HepG2 (cell line): ENCODE data around the gene ADAMTS16. TPM values are rescaled to one million over a fixed set of nuclear protein-coding genes. Genes with fewer than 3 reads are reported as not detected.
A peak's percentile ranks its signal among the peaks of the same experiment; 100 is the strongest.

Experiments used
- ATAC-seq: fragments of 200-7000 bp; cut with Tn5 transposase; 3 replicates; pipeline ENCODE4 v1.9.1; 2020; ENCODE audit warnings: mild to moderate bottlenecking, moderate library complexity
- BruUV-seq: library from RNA; stranded (reverse); fragments of 400-500 nt; replicated peaks from 2 replicates; lab custom pipeline; 2021; lab: Mats Ljungman, UMichigan
- CTCF ChIA-PET: fragments of 300-600 bp; formaldehyde crosslinking; extraction: SDS; loops from one replicate; lab custom pipeline; 2021; ENCODE audit warnings: low total read pairs, inconsistent platforms, low intra/inter-chr PET ratio; lab: Yijun Ruan, JAX
- POLR2A ChIA-PET: fragments of 350-600 bp; sonication (Branson Sonifier 250); formaldehyde crosslinking; loops from one replicate; lab custom pipeline; 2020; ENCODE audit warnings: antibody characterized with exemption, inconsistent platforms; lab: Yijun Ruan, JAX
- DNase-seq: peaks from one replicate; pipeline ENCODE4 v3.0.0-alpha.2; 2015; ENCODE audit warnings: low spot score
- FAIRE-seq: peaks from 3 replicates; lab custom pipeline; 2011; peaks lifted over from hg19 to GRCh38; lab: Jason Lieb, UNC
- H2AFZ ChIP-seq: one replicate; pipeline ENCODE4 v1.6.1; 2011; ENCODE audit warnings: low read length, inconsistent platforms
- H3K27ac ChIP-seq: fragments of 300-600 bp; 3 replicates; pipeline ENCODE4 v1.8.0; 2011; ENCODE audit warnings: mixed run types, mild to moderate bottlenecking, mixed read lengths, low read length, inconsistent platforms; ENCODE audit not compliant: insufficient read depth; ENCODE audit errors: extremely low read length
- H3K27me3 ChIP-seq, 2 experiments: fragments of 200-600 bp in 1 of 2; 2 replicates in 1 of 2; 3 replicates in 1 of 2; pipeline versions ENCODE4 v1.6.0 to v1.8.0; 2011; ENCODE audit warnings: low read length in 2 of 2, mild to moderate bottlenecking in 2 of 2, moderate library complexity in 2 of 2, inconsistent platforms in 1 of 2; ENCODE audit not compliant: insufficient read depth in 2 of 2, control insufficient read depth in 1 of 2
- H3K36me3 ChIP-seq, 2 experiments: fragments of 200-600 bp in 1 of 2; replicated peaks in 1 of 2; 2 replicates in 1 of 2; 3 replicates in 1 of 2; pipeline versions ENCODE4 v1.5.1 to v1.8.0; 2011; ENCODE audit warnings: low read length in 2 of 2, inconsistent platforms in 1 of 2; ENCODE audit not compliant: insufficient read depth in 2 of 2, control insufficient read depth in 1 of 2
- H3K4me1 ChIP-seq: 2 replicates; pipeline ENCODE4 v1.5.1; 2012; ENCODE audit warnings: low read length, inconsistent platforms; ENCODE audit not compliant: insufficient read depth
- H3K4me2 ChIP-seq: 2 replicates; pipeline ENCODE4 v1.6.0; 2011; ENCODE audit warnings: low read depth, low read length, inconsistent platforms
- H3K4me3 ChIP-seq, 3 experiments: fragments of 200-600 bp in 1 of 3; sonication (generic), shearing (Covaris generic) in 1 of 3; replicated peaks in 1 of 3; 2 replicates each; pipeline ENCODE4 v1.5.1; 2011 to 2016; ENCODE audit warnings: low read length in 3 of 3, inconsistent platforms in 2 of 3, low read depth in 2 of 3, mild to moderate bottlenecking in 2 of 3, control low read depth in 1 of 3, mixed read lengths in 1 of 3; ENCODE audit not compliant: insufficient read depth in 1 of 3
- H3K79me2 ChIP-seq: one replicate; pipeline ENCODE4 v1.6.1; 2011; ENCODE audit warnings: low read length, inconsistent platforms; ENCODE audit not compliant: insufficient read depth
- H3K9ac ChIP-seq: 2 replicates; pipeline ENCODE4 v1.6.0; 2011; ENCODE audit warnings: mild to moderate bottlenecking, low read depth, low read length, inconsistent platforms; ENCODE audit not compliant: insufficient read depth
- H3K9me3 ChIP-seq: 2 replicates; pipeline ENCODE4 v1.5.1; 2012; ENCODE audit warnings: mild to moderate bottlenecking, low read length
- H4K20me1 ChIP-seq: 2 replicates; pipeline ENCODE4 v1.6.0; 2011; ENCODE audit warnings: inconsistent platforms, mild to moderate bottlenecking, low read length, moderate library complexity; ENCODE audit not compliant: insufficient read depth
- MAFK ChIP-seq, 2 experiments: IDR thresholded peaks in 1 of 2; conservative IDR thresholded peaks in 1 of 2; 2 replicates each; pipeline ENCODE4 v1.6.1; 2011; ENCODE audit warnings: improper control_type of control experiment in 2 of 2, low read length in 2 of 2
- PATZ1 ChIP-seq: sonication (generic); formaldehyde crosslinking; IDR thresholded peaks from 2 replicates; pipeline ENCODE4 v1.4.0; 2020; ENCODE audit warnings: missing genetic modification reagents
- ZNF772 ChIP-seq: sonication (generic); formaldehyde crosslinking; IDR thresholded peaks from 2 replicates; pipeline ENCODE4 v1.5.0; 2020; ENCODE audit warnings: mild to moderate bottlenecking, missing genetic modification reagents
- WGBS: methylation state at CpG from one replicate; pipeline ENCODE4 v1.1.6; 2017; ENCODE audit warnings: low lambda C conversion rate; 5-methylcytosine and 5-hydroxymethylcytosine counted together
- in situ Hi-C: cut with HindIII; loops from 2 replicates; pipeline ENCODE4 v1.10.0; 2017; ENCODE audit warnings: low pct_unique_long_range_greater_than_20kb; ENCODE audit not compliant: extremely low pct_ligation_motif_present
- intact Hi-C: fragments of 100-400 bp; cut with micrococcal nuclease; formaldehyde crosslinking; loops from one replicate; pipeline ENCODE4 v1.10.0; 2022; ENCODE audit not compliant: unreplicated experiment
- polyA plus RNA-seq, 8 experiments: library from polyadenylated mRNA; depleted of rRNA in 3 of 8; stranded (reverse) in 7 of 8; unstranded in 1 of 8; fragments of >200 nt; fragmentation: Illumina TruSeq in 4 of 8; extraction: Trizol in 4 of 8; gene quantifications; 2 replicates each; pipeline versions ENCODE4 v1.2.1 to v1.2.3, GENCODE V29; 2011 to 2016; ENCODE audit warnings: low read depth in 4 of 8, missing spikeins in 1 of 8, mixed read lengths in 1 of 8; ENCODE audit not compliant: insufficient read depth in 1 of 8
- total RNA-seq, 5 experiments: library from RNA; depleted of rRNA; stranded (reverse); fragments of >200 nt; fragmentation: Illumina TruSeq; extraction: Trizol; gene quantifications; 2 replicates each; pipeline ENCODE4 v1.2.3, GENCODE V29; 2016; ENCODE audit warnings: low read depth in 1 of 5
- TF ChIP-seq, protein P1 (sequence below): sonication (generic); formaldehyde crosslinking; IDR thresholded peaks from 2 replicates; pipeline ENCODE4 v1.4.0; 2020; ENCODE audit warnings: missing genetic modification reagents
- TF ChIP-seq, protein P2 (sequence below): sonication (generic); formaldehyde crosslinking; IDR thresholded peaks from 2 replicates; pipeline ENCODE4 v1.4.0; 2020; ENCODE audit warnings: missing genetic modification reagents

The ADAMTS16 gene
- total and polyA plus RNA-seq, 2 of the 13 experiments (the other 11 are each of a cell fraction or from before 2014, with no cell fraction given): 0.02 to 0.03 TPM

GRCh38 chr5:5315068-5315980 lies 175.2 kb downstream of the ADAMTS16 start:
- FAIRE-seq: no peak
- in situ Hi-C loops: no loop called here
- POLR2A ChIA-PET: no interaction called here

More at GRCh38 chr5:5315068-5315980, 175.2 kb downstream of the ADAMTS16 start:
- peaks cover 0 to 3% of the 10 kb centered on the region in 2 experiments; a peak in 2 of 5 replicates for H3K27me3 ChIP-seq
- H3K36me3 ChIP-seq: no peaks in the 10 kb centered on the region
- H3K79me2 ChIP-seq: no peaks in the 10 kb centered on the region
- no peak for DNase-seq
- no peak overlapping the region for H2AFZ ChIP-seq
- H3K27ac ChIP-seq: no peak overlapping the region
- CTCF ChIA-PET: no interaction called here
- H4K20me1 ChIP-seq: no peaks in the 10 kb centered on the region
- ATAC-seq: no peak
- no peak overlapping the region for H3K4me2 ChIP-seq
- H3K4me1 ChIP-seq: peaks cover 20% of the 10 kb centered on the region
- H3K9ac ChIP-seq: no peak overlapping the region
- 72% methylated on average over 12 of the region's 12 CpGs for WGBS
- no TSS peak for BruUV-seq
- intact Hi-C loops: no loop called here
- no peaks in the 10 kb centered on the region for H3K9me3 ChIP-seq
- no peak overlapping the region for H3K4me3 ChIP-seq
- TF ChIP-seq, protein P1, sequence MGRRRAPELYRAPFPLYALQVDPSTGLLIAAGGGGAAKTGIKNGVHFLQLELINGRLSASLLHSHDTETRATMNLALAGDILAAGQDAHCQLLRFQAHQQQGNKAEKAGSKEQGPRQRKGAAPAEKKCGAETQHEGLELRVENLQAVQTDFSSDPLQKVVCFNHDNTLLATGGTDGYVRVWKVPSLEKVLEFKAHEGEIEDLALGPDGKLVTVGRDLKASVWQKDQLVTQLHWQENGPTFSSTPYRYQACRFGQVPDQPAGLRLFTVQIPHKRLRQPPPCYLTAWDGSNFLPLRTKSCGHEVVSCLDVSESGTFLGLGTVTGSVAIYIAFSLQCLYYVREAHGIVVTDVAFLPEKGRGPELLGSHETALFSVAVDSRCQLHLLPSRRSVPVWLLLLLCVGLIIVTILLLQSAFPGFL (CRISPR knock-in tag): no peak
- TF ChIP-seq, protein P2, sequence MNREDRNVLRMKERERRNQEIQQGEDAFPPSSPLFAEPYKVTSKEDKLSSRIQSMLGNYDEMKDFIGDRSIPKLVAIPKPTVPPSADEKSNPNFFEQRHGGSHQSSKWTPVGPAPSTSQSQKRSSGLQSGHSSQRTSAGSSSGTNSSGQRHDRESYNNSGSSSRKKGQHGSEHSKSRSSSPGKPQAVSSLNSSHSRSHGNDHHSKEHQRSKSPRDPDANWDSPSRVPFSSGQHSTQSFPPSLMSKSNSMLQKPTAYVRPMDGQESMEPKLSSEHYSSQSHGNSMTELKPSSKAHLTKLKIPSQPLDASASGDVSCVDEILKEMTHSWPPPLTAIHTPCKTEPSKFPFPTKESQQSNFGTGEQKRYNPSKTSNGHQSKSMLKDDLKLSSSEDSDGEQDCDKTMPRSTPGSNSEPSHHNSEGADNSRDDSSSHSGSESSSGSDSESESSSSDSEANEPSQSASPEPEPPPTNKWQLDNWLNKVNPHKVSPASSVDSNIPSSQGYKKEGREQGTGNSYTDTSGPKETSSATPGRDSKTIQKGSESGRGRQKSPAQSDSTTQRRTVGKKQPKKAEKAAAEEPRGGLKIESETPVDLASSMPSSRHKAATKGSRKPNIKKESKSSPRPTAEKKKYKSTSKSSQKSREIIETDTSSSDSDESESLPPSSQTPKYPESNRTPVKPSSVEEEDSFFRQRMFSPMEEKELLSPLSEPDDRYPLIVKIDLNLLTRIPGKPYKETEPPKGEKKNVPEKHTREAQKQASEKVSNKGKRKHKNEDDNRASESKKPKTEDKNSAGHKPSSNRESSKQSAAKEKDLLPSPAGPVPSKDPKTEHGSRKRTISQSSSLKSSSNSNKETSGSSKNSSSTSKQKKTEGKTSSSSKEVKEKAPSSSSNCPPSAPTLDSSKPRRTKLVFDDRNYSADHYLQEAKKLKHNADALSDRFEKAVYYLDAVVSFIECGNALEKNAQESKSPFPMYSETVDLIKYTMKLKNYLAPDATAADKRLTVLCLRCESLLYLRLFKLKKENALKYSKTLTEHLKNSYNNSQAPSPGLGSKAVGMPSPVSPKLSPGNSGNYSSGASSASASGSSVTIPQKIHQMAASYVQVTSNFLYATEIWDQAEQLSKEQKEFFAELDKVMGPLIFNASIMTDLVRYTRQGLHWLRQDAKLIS (CRISPR knock-in tag): no peak
- TF ChIP-seq ZNF772 (CRISPR knock-in tag) (no peak), PATZ1 (CRISPR knock-in tag) (no peak), MAFK (conservative IDR thresholded peaks at IDR 0.05 in 1 of 2, IDR thresholded peaks at IDR 0.05 in 1 of 2; ENCODE audit: low read length in 2 of 2) (0 out of 4 replicates have a peak, but pooled peaks of 1 of the 2 experiments have one; percentile 19)
- TF ChIP-seq, all 625 proteins: peak for 1
